GM19328 (cell line): ENCODE data around the gene NFKBIE.

Source experiments
- ATAC-seq: cut with Tn5 transposase; IDR thresholded peaks from one replicate; pipeline ENCODE4 v1.9.1; 2021; ENCODE audit warnings: mild to moderate bottlenecking, moderate library complexity; ENCODE audit not compliant: unreplicated experiment

The NFKBIE gene

DNA sequence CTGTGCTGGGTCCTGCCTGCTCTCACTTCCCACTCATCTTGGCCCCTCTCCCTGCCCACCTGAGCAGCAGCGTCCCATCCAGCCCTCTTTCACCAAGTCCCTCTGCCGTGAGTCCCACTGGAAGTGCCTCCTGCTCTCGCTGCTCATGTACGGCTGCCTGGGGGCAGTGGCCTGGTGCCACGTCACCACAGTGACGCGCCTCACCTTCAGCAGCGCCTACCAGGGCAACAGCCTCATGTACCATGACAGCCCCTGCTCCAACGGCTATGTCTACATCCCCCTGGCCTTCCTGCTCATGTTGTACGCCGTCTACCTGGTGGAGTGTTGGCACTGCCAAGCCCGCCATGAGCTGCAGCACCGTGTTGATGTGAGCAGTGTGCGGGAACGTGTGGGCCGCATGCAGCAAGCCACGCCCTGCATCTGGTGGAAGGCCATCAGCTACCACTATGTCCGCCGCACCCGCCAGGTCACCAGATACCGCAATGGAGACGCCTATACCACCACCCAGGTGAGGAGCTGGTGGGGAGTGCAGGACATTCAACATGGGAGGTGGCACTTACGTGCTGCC is 7.7 kb upstream of the NFKBIE start:
- ATAC-seq, result no peak

DNA sequence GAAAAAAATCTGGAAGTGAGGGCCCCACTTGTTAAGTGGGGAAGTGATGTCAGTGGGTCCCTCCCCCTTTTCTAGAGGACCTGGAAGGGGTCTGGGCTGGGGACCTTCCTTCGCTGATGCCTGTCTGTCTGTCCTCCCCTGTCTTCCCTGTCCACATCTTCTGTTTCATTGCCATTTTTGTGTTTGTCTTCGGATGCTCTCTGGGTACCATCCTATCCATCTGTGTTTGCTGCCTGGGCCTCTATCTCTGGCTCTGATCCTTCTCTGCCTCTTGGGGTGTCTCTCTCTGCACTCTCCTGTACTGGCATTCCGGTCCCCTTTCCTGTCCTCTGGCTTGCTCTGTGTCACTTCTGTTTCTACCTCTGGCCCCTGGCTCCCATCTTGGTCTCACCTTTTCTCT is 7.2 kb upstream of the NFKBIE start:
- ATAC-seq, result no peak

DNA sequence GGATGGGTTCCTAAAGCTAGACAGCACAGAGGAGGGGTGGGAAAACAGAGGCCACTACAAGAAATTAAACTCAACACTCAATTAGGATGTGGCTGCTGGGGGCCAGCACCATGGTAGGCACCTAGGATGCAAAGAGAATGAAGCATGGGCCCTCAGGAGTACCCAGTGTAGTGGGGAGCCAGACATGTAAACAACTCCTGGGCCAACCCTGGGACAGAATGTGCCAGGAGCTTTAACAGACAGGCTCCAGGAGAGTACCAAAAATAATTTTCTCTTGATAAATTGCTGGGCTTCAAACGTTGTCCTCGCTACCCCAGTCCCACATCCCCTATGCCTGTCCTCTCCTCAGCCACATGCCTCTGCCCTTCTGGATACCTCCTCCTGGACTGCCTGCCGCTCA is 6.6 kb upstream of the NFKBIE start:
- no peak for ATAC-seq

DNA sequence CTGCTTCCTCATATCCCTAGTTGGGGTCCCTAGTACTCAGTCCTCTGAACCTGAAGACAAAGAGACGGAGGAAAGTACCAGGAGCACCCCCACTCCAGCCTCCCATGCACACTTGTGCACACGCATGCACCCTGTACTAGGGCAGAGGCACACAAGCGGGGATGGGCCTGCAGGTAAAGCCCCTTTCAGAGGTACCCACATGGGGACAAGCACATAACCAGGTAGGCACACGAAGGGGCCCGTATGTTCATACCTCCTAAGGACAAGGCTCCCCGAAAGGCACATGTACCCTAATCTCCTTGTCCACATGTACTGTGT is 6.0 kb upstream of the NFKBIE start:
- no peak for ATAC-seq

DNA sequence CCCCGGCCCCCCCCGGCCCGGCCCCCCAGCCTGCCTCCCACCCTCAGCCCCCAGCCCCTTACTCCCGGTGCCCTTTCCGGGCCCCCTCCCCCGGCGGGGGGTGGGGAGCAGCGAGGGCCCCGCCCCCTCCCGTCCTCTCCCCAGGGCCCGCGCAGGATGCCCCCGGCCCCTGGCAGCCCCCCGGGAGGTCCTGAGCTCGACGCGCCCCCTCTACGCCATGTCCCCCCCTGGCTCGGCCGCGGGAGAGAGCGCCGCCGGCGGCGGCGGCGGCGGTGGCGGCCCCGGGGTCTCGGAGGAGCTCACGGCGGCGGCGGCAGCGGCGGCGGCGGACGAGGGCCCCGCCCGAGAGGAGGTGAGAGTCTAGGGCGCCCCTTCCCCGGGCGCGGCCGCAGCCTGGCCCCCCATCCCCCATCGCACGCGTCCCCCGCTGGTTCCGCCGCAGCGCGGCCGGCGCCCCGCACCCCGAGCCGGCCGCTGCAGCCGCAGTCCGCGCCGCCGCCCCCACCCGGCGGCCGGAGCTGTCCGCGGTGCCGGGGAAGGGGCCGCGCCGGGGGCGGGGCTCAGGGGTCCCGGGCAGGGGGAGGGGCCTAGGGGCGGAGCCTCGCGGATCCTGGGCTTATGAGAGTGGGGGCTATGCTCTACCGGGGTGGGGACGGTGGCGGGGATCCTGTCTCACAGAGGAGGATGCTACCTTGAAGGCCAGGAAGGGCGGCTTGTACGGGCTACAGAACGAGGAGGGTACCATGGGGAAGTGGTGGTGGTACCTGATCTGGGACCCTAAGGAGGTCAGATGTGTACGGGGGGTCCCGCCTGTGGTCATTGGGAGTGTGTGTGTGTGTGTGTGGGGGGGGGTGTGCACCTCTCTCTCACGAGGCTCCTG is 5.4 kb upstream of the NFKBIE start:
- no peak for ATAC-seq

DNA sequence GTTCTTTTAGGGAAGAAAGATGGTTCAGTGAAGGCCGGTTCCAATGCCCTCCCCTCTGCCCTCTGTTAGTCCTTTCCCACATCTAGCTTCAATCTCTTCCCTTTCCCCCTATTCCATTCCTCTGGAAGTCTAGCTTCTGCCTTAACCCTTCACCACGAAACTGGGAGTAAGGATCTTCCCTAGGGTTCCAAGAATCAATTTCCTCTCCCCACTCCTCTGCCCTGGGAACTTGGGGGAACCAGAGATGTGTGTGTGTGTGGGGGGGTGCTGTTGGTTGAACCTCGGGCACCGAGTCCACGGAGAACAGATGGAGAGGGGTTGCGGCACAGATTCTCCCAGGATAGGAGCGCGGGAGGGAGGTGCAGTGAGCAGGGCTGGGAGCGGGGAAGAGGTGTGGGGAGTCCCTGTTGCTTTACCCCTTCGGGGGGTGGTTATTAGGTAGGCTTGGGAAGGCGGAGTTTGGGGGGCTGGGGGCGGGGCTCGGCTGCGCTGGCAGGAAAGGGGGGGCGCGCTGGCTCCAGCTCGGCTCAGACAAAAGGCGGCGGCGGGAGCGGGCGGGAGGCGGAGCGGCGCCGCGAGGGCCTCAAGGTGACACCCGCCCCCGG is 4.7 kb upstream of the NFKBIE start, which contains the start of gene TMEM151B:
TSS of gene TMEM151B (plus strand) at position 530 of the 605 bp plus-strand sequence. CDS start 293 bp downstream, outside the sequence.
- ATAC-seq, result no peak

DNA sequence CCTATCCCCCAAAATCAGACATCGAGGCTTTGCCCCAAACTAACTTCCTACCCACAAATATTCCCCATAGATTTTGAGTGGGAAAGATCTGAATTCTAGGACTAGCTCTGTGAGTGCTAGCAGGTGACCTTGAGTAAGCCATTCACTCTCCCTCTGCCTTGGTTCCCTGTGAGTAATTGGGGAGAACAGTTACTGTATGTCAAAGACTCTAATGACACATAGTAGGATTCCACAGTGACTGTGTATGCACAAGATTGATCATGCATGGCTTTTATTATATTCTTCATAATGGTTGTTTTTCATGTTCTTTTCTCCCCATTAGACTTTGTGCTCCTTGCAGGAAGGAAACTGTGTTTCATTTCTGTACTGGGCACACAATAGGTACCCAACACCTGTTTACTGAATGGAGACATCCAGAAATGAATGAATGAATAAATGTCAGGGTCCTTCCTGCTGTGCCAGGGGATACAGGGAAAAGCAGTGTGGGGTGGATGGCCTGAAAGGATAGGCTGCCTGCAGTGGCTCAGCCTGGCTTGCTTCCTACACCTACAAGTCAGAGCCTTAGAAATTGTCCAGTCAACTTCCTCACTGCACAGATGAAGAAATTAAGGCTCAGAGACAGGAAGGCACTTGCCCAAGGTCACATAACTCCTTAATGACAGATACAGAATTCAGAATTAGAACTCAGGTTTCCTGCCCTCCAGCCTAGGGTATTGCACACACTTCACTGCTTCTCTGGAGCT is 4.0 kb upstream of the NFKBIE start:
- no peak for ATAC-seq

DNA sequence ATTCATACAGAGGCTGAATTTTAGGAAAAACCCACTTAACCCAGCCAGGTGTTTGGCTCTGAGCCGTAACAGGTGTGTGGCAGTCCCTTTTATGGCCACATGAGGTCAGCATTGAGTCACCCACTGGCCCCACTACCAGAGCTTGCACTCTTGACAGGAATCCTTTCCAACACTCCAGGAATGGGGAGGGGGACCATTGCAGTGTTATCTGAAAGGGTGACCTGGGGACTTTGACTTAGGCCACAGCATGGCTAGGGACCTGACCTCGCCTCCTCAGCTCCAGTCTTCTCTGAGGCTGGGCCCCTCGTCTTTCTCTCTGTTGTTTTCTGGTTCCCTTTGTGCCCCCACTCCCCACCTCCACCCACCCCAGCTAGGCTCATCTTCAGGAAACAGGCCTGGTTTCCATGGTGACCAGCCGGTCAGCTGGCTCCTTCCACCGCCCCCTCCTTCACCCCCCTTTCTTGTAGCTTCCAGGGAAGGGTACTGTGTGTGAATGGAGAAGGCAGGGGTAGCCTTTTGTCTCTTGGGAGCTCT is 2.8 kb upstream of the NFKBIE start:
- no peak for ATAC-seq

DNA sequence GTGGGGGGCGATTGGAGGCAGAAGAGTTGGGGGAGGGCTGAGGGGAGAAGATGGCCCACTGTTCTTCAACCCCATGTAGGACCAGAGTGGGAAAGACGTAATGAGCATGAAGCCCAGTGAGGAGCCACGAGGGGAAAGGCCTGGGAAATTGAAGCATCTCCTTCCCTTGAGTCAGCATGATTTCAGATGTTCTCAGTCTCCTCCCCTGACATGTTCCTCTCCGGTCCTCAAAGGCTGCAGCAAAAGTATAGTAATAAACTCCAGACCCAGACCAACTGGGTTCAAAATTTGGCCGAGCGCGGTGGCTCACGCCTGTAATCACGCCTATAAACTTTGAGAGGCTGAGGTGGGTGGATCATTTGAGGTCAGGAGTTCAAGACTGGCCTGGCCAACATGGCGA is 1.9 kb upstream of the NFKBIE start:
- no peak for ATAC-seq

DNA sequence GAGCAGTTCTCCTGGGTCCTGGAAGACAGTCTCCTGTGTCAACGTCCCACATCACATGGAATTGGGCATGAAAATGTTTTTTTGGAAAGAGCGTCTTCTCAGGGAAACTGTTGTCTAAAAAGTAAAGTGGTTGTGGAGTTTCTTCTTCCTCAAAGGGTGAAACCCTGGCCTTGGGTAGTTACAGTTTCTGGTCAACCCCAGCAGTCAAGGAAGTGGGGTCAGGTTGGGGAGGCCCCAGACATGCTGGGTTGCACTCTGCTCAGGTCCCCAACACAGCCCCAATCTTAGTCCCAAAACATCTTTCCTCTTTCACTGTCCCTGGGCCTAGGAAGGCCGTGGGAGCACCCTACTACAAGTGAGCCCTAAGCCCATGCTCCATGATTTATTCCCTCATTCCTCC is 996 bp upstream of the NFKBIE start:
- no peak for ATAC-seq

DNA sequence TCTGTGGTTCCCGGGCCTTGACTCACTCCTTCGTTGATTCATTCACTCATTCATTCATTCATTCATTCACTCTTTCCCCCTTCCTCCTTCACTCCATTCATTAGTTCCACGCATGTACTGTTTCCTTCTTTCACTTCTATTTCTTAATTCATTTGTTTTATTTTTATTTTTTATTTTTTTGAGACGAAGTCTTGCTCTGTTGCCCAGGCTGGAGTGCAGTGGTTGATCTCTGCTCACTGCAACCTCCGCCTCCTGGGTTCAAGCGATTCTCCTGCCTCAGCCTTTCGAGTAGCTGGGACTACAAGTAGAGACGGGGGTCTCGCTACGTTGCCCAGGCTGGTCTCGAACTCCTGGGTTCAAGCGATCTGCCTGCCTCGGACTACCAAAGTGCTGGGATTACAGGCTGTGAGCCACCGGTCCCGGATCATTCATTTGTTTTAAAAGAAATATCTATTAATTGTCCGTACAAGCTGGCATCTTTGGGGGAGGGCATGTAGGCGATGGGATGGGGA is 427 bp upstream of the NFKBIE start:
- no peak for ATAC-seq

DNA sequence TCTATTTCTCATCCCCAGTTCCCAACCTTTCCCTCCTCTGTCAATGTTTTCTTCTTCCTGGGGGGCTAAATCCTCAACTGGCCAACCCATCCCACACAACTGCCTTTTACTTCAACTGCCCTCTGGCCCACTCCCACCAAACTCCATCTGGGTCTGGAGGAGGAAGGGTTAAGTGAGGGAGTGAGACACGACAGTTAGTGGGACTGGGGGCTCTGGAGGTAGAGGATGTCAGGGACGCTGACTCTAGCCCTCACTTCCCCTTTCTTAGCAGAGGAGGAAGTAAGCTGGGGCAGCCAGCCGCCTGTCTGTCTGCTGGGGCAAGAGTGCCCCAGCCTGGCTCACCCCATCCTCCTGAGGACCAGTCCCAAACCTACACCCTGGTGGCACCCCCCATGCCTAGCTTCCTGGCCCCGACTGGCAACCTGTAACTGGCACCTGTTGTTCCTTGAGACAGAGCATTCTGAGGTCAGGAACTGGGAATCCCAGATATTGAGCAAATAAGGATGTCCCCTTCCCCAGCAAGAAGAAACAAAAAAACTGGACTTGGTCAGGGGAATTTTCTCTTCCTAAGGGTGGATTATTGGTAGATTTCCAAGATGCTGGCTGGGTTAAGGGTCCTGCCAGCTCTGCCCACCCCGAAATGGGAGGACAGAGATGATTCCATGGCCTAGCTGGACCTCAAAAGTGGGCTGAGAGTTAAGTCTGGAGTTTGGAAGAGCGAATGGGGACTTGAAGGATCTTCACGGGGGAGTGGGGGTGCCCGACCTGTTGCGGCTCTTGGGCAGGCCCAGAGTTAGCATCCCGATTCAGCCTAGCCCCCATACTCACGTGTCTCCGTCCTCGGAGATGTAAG is 971 bp downstream of the NFKBIE start:
- peak; percentile 30 for ATAC-seq

DNA sequence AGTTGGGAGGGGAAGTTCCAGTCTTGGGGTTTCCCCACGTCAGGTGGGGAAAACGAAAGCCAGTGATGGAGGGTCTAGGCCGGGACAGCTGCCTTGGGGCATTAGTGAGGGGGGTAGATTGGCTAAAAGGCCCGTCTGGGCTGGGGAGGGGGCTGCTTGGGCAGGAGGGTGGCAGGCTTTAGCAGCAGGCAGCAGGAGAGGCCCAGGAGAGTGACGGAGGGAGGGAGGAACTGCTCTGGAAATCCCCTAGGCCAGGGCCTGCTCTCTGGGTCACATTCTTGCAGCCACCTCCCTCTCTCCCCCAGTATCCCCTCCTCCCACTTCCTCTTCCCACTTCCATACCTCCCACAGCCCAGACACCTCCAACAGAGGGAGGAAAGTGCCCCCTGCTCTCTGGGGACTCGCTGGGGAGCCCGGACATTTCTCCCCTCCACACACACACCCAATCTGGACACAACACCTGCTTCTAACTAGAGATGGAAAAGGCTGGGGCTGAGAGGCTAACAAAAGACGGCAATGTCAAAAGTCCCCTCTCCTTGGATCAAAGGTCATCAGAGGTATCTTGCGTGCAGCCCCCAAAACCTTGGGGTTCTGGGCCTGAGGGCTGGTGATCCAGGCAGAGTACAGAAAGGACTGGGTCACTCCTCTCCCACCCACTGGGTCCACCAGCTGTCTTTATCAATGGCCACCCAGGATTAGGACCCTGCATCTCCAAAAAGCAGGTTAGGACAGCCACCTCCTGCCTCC is 1.8 kb downstream of the NFKBIE start:
- ATAC-seq, result no peak

DNA sequence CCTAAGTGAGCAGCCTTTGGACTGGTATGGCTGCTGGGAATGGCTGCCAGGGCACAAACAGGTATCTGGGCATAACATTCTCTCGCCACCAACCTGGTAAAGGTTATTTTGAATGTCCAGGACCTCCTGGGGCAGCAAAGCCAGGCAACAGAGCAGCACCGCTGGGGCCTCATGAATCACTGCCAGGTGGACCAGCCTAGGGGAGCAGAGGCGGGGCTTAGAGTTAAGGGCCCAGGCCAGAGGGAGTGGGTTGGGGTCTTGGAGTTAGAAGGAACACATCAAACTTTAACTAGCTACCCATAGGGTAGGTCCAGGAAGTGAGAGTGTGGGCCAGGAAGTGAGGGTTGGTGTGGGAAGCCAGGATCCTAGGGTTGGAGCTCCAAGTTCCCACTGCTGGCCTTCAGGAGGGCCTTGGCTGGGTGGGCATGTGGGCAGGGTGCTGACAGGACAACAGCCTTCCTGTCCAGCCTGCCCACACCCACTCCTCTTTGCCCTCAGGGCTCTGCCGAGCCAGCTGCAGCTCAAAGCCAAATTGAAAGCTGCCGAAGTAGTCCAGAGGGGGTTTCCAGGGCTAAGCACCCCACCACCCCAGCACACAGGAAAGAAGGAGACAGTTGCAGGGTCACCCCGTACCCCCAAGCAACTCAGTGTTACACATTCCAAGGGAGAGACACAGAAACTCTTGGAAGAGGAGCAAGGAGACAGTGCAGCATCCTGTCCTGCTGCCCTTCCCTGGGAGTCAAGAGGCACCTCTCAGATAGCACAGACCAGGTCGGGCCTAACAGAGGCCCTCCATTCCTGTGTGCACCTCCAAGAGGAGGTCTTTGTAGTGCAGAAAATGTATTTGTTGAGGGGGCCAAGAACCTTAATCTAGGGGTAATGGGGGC is 2.6 kb downstream of the NFKBIE start:
- ATAC-seq, result no peak

DNA sequence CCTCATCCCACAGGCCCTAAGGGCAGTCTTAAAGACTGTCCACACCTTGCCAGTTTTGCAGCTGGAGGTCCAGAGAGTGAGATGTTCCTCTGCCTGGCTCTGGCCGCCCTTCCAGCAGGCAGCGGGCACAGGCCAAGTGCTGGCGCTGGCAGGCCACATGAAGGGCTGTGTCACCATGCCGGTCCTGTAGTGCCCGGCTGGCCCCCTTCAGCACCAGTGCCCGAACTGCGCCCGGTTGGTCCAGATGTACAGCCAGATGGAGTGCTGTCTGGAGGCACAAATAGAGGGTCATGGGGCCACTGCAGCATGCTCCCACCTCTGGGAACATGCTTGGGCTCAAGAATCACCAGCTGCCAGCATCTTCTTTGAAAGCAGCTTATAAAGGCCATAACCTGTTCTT is 3.8 kb downstream of the NFKBIE start:
- ATAC-seq, result no peak

DNA sequence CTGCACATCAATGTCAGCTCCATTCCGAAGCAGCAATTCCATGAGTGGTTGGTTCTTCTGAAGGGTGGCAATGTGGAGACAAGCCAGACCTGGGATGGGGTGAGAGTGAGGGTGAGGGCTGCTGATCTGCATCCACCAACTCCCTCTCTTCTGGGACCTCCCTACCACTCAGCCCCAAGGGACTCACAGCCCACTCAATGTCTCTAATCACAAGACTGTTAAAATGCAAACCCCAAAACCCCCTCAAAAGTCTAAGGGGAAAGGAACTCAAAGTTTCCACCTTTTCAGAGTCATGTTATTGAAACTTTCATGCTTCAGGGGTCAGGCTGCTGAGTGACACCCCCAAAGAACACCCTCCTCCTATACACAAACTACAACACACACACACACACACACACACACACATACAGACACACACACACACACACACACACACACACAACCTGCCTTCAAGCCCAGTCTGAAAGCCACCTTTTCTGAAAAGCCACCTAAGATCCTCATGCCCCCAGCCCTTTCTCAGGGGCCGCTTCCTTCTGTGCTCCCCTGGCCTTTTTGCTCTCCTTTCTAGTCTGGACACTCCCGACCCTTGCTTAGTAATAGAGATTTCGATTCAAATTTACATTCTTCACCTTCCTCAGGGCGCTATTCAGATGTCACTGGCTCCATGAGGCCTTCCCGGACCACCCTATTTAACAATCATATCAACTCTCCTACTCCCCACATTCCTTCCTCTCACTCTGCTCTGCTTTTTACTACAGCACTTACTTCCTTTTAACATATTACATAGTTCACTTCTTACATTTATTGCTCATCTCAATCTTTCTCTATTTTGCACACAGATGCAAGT is 4.7 kb downstream of the NFKBIE start:
- ATAC-seq, result no peak

DNA sequence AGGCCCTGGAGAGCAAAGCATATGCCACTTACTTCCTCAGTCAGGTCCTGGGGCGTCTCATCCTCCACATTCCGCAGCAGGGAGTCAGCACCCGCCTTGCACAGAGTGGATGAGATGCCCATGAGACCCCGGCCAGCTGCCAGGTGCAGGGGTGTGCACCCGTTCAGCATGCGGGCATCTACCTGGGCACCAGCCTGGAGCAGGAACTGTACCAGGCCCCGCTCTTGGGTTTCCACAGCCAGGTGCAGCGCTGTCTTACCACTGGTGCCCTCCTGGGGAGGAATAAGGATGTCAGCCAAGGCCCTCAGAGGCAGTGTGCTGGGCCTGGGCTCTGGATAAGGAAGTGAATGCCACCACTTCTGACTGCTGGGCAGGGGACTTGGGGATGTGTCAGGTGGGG is 5.3 kb downstream of the NFKBIE start:
- ATAC-seq, result no peak

DNA sequence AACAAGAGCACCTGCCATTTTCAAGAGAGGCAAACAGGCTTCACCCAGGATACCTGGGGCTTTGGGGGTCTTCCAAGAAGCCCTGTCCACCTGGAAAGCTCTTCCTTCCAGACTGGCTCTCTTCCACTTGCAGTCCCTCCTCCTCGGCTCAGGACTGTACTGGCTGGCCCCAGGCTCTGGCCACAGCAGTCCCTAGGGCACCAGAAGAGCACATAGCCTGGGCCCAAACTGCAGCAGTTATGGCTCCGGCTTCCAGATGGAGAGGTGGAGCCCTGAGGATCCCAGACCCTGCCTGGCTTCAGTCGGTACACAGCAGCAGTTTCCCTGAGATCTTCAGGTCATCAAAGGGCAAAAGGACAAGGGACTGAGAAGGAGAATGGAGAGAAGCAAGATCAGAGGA is 6.4 kb downstream of the NFKBIE start:
- no peak for ATAC-seq
